ENCODE data around the gene ATF6.

GRCh38 chr1:161940866-161941591, 174.9 kb downstream of the ATF6 start:
- TF ChIP-seq, protein P1, sequence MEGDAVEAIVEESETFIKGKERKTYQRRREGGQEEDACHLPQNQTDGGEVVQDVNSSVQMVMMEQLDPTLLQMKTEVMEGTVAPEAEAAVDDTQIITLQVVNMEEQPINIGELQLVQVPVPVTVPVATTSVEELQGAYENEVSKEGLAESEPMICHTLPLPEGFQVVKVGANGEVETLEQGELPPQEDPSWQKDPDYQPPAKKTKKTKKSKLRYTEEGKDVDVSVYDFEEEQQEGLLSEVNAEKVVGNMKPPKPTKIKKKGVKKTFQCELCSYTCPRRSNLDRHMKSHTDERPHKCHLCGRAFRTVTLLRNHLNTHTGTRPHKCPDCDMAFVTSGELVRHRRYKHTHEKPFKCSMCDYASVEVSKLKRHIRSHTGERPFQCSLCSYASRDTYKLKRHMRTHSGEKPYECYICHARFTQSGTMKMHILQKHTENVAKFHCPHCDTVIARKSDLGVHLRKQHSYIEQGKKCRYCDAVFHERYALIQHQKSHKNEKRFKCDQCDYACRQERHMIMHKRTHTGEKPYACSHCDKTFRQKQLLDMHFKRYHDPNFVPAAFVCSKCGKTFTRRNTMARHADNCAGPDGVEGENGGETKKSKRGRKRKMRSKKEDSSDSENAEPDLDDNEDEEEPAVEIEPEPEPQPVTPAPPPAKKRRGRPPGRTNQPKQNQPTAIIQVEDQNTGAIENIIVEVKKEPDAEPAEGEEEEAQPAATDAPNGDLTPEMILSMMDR (conservative IDR thresholded peaks at IDR 0.05 in 1 of 2, IDR thresholded peaks at IDR 0.05 in 1 of 2; ENCODE audit: low read depth in 1 of 2, low read length in 2 of 2) = no peak
- TF ChIP-seq EZH2 (IDR thresholded peaks at IDR 0.05; ENCODE audit: low read length, missing control alignments) = no peak

Data from fibroblast of lung (primary cell).